Heart right ventricle (tissue), 16 donors: ENCODE measurements around the gene HID1. TPM values are rescaled to one million over a fixed set of nuclear protein-coding genes. Genes with fewer than 3 reads are reported as not detected.

Experiments used
- ATAC-seq, 8 donors: fragments of 200-7000 bp; cut with Tn5 transposase; one replicate each; pipeline ENCODE4 v1.9.1; 2020; ENCODE audit warnings: mild to moderate bottlenecking in 8 of 8, moderate library complexity in 8 of 8, moderate number of reproducible peaks in 1 of 8
- DNase-seq, 2 donors: peaks; one replicate each; pipeline ENCODE4 v3.0.0-alpha.2; 2020
- H3K27ac ChIP-seq, 10 donors: fragments of 200-600 bp; sonication (generic) in 2 of 10; one replicate each; pipeline versions ENCODE4 v1.5.0 to v1.8.0; 2020 to 2022; ENCODE audit warnings: mild to moderate bottlenecking in 3 of 10
- H3K27me3 ChIP-seq, 7 donors: fragments of 200-600 bp; one replicate each; pipeline ENCODE4 v1.8.0; 2021 to 2022; ENCODE audit warnings: mild to moderate bottlenecking in 2 of 7
- H3K36me3 ChIP-seq, 9 donors: fragments of 200-600 bp; sonication (generic) in 1 of 9; one replicate each; pipeline versions ENCODE4 v1.5.0 to v1.8.0; 2020 to 2022; ENCODE audit warnings: mild to moderate bottlenecking in 2 of 9
- H3K4me1 ChIP-seq, 9 donors: fragments of 200-600 bp; sonication (generic) in 1 of 9; one replicate each; pipeline versions ENCODE4 v1.5.0 to v1.8.0; 2020 to 2022; ENCODE audit warnings: mild to moderate bottlenecking in 4 of 9
- H3K4me3 ChIP-seq, 10 donors: fragments of 200-600 bp; sonication (generic) in 2 of 10; one replicate each; pipeline versions ENCODE4 v1.5.0 to v1.8.0; 2020 to 2022; ENCODE audit warnings: mild to moderate bottlenecking in 7 of 10, moderate library complexity in 2 of 10
- H3K9me3 ChIP-seq, 11 donors: fragments of 200-600 bp in 10 of 11; sonication (generic) in 2 of 11; one replicate each; pipeline versions ENCODE4 v1.5.0 to v1.8.0; 2013 to 2022; ENCODE audit warnings: mild to moderate bottlenecking in 2 of 11, control low read depth in 1 of 11, moderate library complexity in 1 of 11
- CTCF ChIP-seq, 9 donors: fragments of 200-600 bp; sonication (generic) in 2 of 9; IDR thresholded peaks; one replicate each; pipeline versions ENCODE4 v1.5.0 to v1.8.0; 2021 to 2022; ENCODE audit warnings: antibody characterized with exemption in 9 of 9, mild to moderate bottlenecking in 5 of 9, moderate library complexity in 1 of 9
- WGBS, 2 donors: extraction: QIAGEN DNeasy Blood & Tissue Kit; methylation state at CpG; one replicate each; pipeline ENCODE4 v1.1.7; 2013; ENCODE audit warnings: inconsistent platforms in 1 of 2; 5-methylcytosine and 5-hydroxymethylcytosine counted together
- intact Hi-C, 10 donors: fragments of 100-400 bp; cut with DNase I; formaldehyde crosslinking; loops; one replicate each; pipeline versions ENCODE4 v1.11.1 to v1.14.2; 2022
- polyA plus RNA-seq, 2 donors: library from polyadenylated mRNA; stranded (reverse); fragments of 200-250 nt; gene quantifications; one replicate each; pipeline ENCODE4 v1.2.3, GENCODE V29; 2013
- total RNA-seq, 10 donors: library from RNA; stranded (reverse); fragmentation: NEBNext Ultra II Directional in 3 of 10; extraction: Animal tissue kit (Norgen Biotek cat#: 25700) in 3 of 10; gene quantifications; one replicate each; pipeline versions ENCODE4 v1.2.1 to v1.2.4, GENCODE V29; 2021 to 2023
- donor health status: Arrhythmogenic right ventricular cardiomyopathy.
- donor health status: ischemic (EF 13 %, LVEDD 7.1; RV severe dilation, severe dysfunction).
- donor health status: healthy with polysubstance abuse.
- donor health status: DM: no; HTN: yes; CAD: no.
- donor health status: DM: no; HTN: no; CAD: no.
- donor health status: ischemic (EF 25% LVEDD 6.9; RV normal size, moderate dysfunction).
- donor health status: ischemic (EF 25% LVEDD 5.7; RV mildly dilated, moderate dysfunction).
- donor health status: healthy.
- donor health status: DM: yes; HTN: yes; CAD: no.
- donor health status: Ischemic cardiomyopathy.
- donor health status: ischemic (EF 35%, LVEDD 5.7; RV mildly dilated, moderate dysfunction).
- donor health status: nonischemic (EF 11% LVEDD 7.7; RV severe dilation, severe dysfunction).
- donor health status: DM: yes; HTN: yes; CAD: no.
- donor health status: PGD.
- donor health status: ischemic (EF 29% LVEDD 5.4; RV normal size, mild dysfunction).
- donor health status: nonischemic (EF 23%, LVEDD 6.1; RV moderate dilation, normal function).

HID1 gene
- total and polyA plus RNA-seq, 12 donors = 3.9 to 23.8 (median 9.5) TPM

- no peak for TF ChIP-seq CTCF (IDR thresholded peaks at IDR 0.05)
- peaks cover 22 to 96% (median 80%) of the 10 kb centered on the region in 7 donors for H3K27me3 ChIP-seq
- no peaks in the 10 kb centered on the region for H3K9me3 ChIP-seq
- no peak for DNase-seq
- 69 to 73% methylated on average over 3 of the region's 3 CpGs for WGBS, 2 donors
- H3K4me1 ChIP-seq = peaks cover 2 to 25% (median 22%) of the 10 kb centered on the region in 9 donors
- no peak overlapping the region for H3K4me3 ChIP-seq
- H3K36me3 ChIP-seq = no peaks in the 10 kb centered on the region
- ATAC-seq = no peak
- intact Hi-C loops = no loop called here
- H3K27ac ChIP-seq = no peak overlapping the region
Observed at GRCh38 chr17:74925242-74925641, 47.3 kb downstream of the HID1 start.

DNA sequence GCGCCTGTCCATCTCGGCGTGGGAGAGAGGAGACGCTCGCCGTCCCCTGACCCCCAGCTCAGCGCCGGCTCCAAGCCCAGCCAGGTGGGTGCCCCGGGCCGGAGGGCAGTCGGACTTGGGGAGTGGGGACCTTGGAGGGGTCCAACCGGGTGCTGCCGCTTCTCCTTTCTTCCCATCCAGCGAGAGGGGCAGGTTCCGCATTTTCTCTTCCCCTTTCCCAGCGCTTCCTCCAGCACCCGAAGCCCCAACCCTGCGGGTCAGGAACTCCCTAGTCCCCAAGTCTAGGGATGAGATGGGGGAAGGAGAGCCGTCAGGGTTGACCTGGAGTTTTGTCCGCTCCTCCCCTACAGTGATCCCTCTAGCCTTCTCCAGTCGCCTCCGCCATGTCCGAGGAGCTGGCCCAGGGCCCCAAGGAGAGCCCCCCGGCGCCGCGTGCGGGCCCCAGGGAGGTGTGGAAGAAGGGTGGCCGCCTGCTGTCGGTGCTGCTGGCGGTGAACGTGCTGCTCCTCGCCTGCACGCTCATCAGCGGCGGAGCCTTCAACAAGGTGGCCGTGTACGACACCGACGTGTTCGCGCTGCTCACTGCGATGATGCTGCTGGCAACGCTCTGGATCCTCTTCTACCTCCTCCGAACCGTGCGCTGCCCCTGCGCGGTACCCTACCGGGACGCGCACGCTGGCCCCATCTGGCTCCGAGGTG, 48.2 kb downstream of the HID1 start, which contains the start of gene OTOP2:
OTOP2 (plus strand) TSS at position 24 of the 699 bp plus-strand sequence; CDS start at position 384, 360 bp downstream.
- DNase-seq = peak; percentile 25 to 39
- peak within 1 kb of the TSS in 9 of 10 donors; percentile 16 to 46 (median 30) for H3K4me3 ChIP-seq
- H3K27ac ChIP-seq = no peak within 1 kb of the TSS
- no peaks in the 10 kb centered on the region for H3K9me3 ChIP-seq
- ATAC-seq = peak in 3 of 8 donors; percentile 2 to 29 (median 18)
- intact Hi-C loops = loop anchor here in 2 of 10 donors (5.0 kb wide), 1 partner anchor 33 kb away; no protein-coding TSS in a partner anchor
- peaks cover 2 to 31% (median 22%) of the 10 kb centered on the region in 9 donors for H3K4me1 ChIP-seq
- no peaks in the 10 kb centered on the region for H3K36me3 ChIP-seq
- WGBS, 2 donors = 3 to 4% methylated on average over 54 of the region's 54 CpGs
- TF ChIP-seq CTCF (IDR thresholded peaks at IDR 0.05) = no peak
- H3K27me3 ChIP-seq = peaks cover 22 to 93% (median 86%) of the 10 kb centered on the region in 7 donors

- Histone ChIP-seq H3K27ac (no peak overlapping the region), H3K4me3 (peak overlapping the region in 9 of 10 donors; percentile 16 to 46 (median 30)), H3K27me3 (peaks cover 22 to 96% (median 91%) of the 10 kb centered on the region in 7 donors), H3K36me3 (no peaks in the 10 kb centered on the region), H3K9me3 (no peaks in the 10 kb centered on the region), H3K4me1 (peaks cover 2 to 31% (median 22%) of the 10 kb centered on the region in 9 donors)
- 3 to 5% methylated on average over 59 of the region's 59 CpGs for WGBS, 2 donors
- intact Hi-C loops = loop anchor here in 2 of 10 donors (5.0 kb wide), 1 partner anchor 34 kb away; no protein-coding TSS in a partner anchor
- ATAC-seq = peak; percentile 55 to 72 (median 62)
- DNase-seq = peak; percentile 54 to 78
- peak; percentile 51 to 93 (median 79) for TF ChIP-seq CTCF (IDR thresholded peaks at IDR 0.05)
Observed at GRCh38 chr17:74923538-74924249, 48.9 kb downstream of the HID1 start.
